BE2C (cell line): ENCODE results near the gene PLXDC1.

ENCODE experiments used
- DNase-seq: peaks from one replicate; pipeline ENCODE4 v3.0.0-alpha.2; 2020
- H3K27me3 ChIP-seq: fragments of 250-450 bp; sonication (Bioruptor Pico); 2 replicates; pipeline ENCODE4 v1.5.1; 2020; ENCODE audit warnings: mild to moderate bottlenecking
- H3K36me3 ChIP-seq: fragments of 250-450 bp; sonication (Bioruptor Pico); 2 replicates; pipeline ENCODE4 v1.5.1; 2020; ENCODE audit warnings: mild to moderate bottlenecking
- H3K4me1 ChIP-seq: fragments of 250-450 bp; sonication (Bioruptor Pico); 2 replicates; pipeline ENCODE4 v1.5.1; 2020
- H3K4me3 ChIP-seq: 2 replicates; pipeline ENCODE4 v1.5.1; 2011; ENCODE audit warnings: low read depth, low read length
- H3K9me3 ChIP-seq: fragments of 250-450 bp; sonication (Bioruptor Pico); 2 replicates; pipeline ENCODE4 v1.5.1; 2020
- CTCF ChIP-seq: IDR thresholded peaks from 2 replicates; pipeline ENCODE4 v1.5.1; 2012; ENCODE audit warnings: mild to moderate bottlenecking, low read depth, low read length

The PLXDC1 gene

GRCh38 chr17:39015546-39015935 lies 135.9 kb downstream of the PLXDC1 start:
- TF ChIP-seq CTCF: no peak
- no peak overlapping the region for H3K4me3 ChIP-seq
- no peak for DNase-seq

GRCh38 chr17:39014795-39015545 lies 136.5 kb downstream of the PLXDC1 start:
- TF ChIP-seq CTCF: no peak
- Histone ChIP-seq H3K9me3 (no peaks in the 10 kb centered on the region), H3K4me3 (no peak overlapping the region), H3K27me3 (no peaks in the 10 kb centered on the region), H3K36me3 (no peaks in the 10 kb centered on the region), H3K4me1 (no peaks in the 10 kb centered on the region)
- DNase-seq: no peak

More at GRCh38 chr17:39015546-39015935, 135.9 kb downstream of the PLXDC1 start:
- Histone ChIP-seq H3K36me3 (no peaks in the 10 kb centered on the region), H3K27me3 (no peaks in the 10 kb centered on the region), H3K9me3 (no peaks in the 10 kb centered on the region), H3K4me1 (no peaks in the 10 kb centered on the region)

GRCh38 chr17:39014044-39014794 lies 137.2 kb downstream of the PLXDC1 start:
- DNase-seq: no peak
- no peaks in the 10 kb centered on the region for H3K27me3 ChIP-seq
- TF ChIP-seq CTCF: no peak
- no peaks in the 10 kb centered on the region for H3K36me3 ChIP-seq
- no peaks in the 10 kb centered on the region for H3K4me1 ChIP-seq
- H3K9me3 ChIP-seq: no peaks in the 10 kb centered on the region
- H3K4me3 ChIP-seq: no peak overlapping the region
